ENCODE data around the gene SAA2. TPM values are rescaled to one million over a fixed set of nuclear protein-coding genes. Genes with fewer than 3 reads are reported as not detected.
"Not testable (repeated sequence)": the region's sequence is repeated elsewhere in the genome, so short reads cannot be mapped to it uniquely, and the experiment has no call there.

Gene SAA2
- total RNA-seq, 3 donors from 2014 or later: 1.3 to 2.0 (median 1.7) TPM

GRCh38 chr11:18265949-18266348 is 17.5 kb upstream of the SAA2 start, which contains the start of gene SAA1:
SAA1 (plus strand) TSS chr11:18266264; CDS start chr11:18266888, 624 bp downstream.
- no peak for DNase-seq

GRCh38 chr11:18264677-18265555 is 16.4 kb upstream of the SAA2 start:
- H3K36me3 ChIP-seq (ENCODE audit: low read depth): no peaks in the 10 kb centered on the region
- no peak overlapping the region for H3K4me3 ChIP-seq
- intact Hi-C loops (cut with DNase I, micrococcal nuclease): no loop called here
- TF ChIP-seq, protein P1, sequence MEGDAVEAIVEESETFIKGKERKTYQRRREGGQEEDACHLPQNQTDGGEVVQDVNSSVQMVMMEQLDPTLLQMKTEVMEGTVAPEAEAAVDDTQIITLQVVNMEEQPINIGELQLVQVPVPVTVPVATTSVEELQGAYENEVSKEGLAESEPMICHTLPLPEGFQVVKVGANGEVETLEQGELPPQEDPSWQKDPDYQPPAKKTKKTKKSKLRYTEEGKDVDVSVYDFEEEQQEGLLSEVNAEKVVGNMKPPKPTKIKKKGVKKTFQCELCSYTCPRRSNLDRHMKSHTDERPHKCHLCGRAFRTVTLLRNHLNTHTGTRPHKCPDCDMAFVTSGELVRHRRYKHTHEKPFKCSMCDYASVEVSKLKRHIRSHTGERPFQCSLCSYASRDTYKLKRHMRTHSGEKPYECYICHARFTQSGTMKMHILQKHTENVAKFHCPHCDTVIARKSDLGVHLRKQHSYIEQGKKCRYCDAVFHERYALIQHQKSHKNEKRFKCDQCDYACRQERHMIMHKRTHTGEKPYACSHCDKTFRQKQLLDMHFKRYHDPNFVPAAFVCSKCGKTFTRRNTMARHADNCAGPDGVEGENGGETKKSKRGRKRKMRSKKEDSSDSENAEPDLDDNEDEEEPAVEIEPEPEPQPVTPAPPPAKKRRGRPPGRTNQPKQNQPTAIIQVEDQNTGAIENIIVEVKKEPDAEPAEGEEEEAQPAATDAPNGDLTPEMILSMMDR (IDR thresholded peaks at IDR 0.05): no peak
- no peaks in the 10 kb centered on the region for H3K4me1 ChIP-seq (ENCODE audit: low read depth)
- DNase-seq (no peak), ATAC-seq (no peak)
- H3K9me3 ChIP-seq: no peaks in the 10 kb centered on the region

More at GRCh38 chr11:18265949-18266348, 17.5 kb upstream of the SAA2 start, which contains the start of gene SAA1:
- Histone ChIP-seq H3K9me3 (no peaks in the 10 kb centered on the region), H3K4me3 (no peak within 1 kb of the TSS), H3K36me3 (ENCODE audit: low read depth) (no peaks in the 10 kb centered on the region), H3K4me1 (ENCODE audit: low read depth) (no peaks in the 10 kb centered on the region)
- intact Hi-C loops (cut with DNase I, micrococcal nuclease): no loop called here
- TF ChIP-seq, protein P1 (IDR thresholded peaks at IDR 0.05): no peak
- peak; percentile 5 for ATAC-seq

DNA sequence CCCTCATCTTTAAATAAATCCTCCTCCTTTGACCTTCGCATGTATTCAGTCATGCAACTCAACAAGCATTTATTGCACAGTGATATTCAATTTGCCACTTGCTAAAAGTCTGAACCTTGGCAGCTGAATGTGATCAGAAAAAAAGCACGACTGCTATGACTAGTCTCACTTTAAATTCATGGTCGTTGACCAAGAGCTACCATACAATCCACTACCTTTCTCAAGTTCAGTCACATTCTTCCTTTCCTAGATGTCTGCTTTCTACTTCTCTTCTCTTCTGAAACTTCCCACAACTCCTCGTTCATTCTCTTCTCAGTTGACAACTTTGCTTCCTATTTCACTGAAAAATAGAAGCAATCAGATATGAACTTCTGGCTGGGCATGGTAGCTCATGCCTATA is 15.6 kb upstream of the SAA2 start:
- Histone ChIP-seq H3K4me3 (no peak overlapping the region), H3K9me3 (no peaks in the 10 kb centered on the region), H3K36me3 (ENCODE audit: low read depth) (no peaks in the 10 kb centered on the region), H3K4me1 (ENCODE audit: low read depth) (no peaks in the 10 kb centered on the region)
- no peak for DNase-seq
- TF ChIP-seq, protein P1 (IDR thresholded peaks at IDR 0.05): no peak
- ATAC-seq: no peak
- intact Hi-C loops (cut with DNase I, micrococcal nuclease): no loop called here

DNA sequence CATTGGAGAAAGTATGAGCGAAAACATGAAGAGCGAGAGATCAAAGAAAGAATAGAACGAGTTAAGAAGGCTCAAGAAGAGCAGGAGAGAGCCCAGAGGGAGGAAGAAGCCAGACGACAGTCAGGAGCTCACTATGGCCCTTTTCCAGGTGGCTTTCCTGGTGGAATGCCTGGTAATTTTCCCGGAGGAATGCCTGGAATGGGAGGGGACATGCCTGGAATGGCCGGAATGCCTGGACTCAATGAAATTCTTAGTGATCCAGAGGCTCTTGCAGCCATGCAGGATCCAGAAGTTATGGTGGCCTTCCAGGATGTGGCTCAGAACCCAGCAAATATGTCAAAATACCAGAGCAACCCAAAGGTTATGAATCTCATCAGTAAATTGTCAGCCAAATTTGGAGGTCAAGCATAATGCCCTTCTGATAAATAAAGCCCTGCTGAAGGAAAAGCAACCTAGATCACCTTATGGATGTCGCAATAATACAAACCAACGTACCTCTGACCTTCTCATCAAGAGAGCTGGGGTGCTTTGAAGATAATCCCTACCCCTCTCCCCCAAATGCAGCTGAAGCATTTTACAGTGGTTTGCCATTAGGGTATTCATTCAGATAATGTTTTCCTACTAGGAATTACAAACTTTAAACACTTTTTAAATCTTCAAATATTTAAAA is 14.3 kb upstream of the SAA2 start:
- DNase-seq; H3K4me1 ChIP-seq (ENCODE audit: low read depth); H3K36me3 ChIP-seq (ENCODE audit: low read depth); H3K9me3 ChIP-seq; intact Hi-C loops (cut with DNase I, micrococcal nuclease); H3K4me3 ChIP-seq; ATAC-seq: not testable (repeated sequence)

DNA sequence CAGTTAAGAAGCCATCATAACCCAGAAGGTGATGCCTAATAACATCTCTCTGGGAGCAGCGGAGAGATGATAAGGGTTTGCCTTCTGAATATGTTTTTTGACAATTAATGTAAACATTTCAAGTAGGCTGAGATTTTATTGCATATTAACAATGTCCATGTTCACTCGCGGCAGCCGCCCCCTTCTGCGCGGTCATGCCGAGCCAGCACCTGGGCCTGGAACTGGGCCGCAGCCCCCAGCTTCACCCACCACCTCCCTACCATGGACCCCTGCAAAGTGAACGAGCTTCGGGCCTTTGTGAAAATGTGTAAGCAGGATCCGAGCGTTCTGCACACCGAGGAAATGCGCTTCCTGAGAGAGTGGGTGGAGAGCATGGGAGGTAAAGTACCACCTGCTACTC is 13.3 kb upstream of the SAA2 start:
- intact Hi-C loops (cut with DNase I, micrococcal nuclease): no loop called here
- no peaks in the 10 kb centered on the region for H3K9me3 ChIP-seq
- TF ChIP-seq, protein P1 (IDR thresholded peaks at IDR 0.05): no peak

DNA sequence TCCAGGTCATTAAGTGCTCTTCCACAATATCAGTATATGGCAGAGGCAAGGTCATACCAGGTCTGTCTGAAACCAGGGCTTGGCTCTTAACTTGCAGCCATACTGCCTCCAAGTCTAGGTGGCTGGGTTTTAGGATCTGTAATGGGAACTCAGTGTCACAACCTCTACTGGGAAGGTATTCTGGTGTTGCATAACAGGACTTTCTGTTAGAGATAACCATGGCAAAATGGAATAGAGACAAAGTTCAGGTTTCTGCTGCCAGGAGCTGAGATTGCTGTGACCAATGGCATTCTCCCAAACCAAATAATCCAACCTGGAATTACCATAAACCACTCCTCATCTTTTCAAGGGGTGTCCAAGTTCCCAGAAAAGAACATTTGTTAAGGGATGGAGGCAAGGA is 10.8 kb upstream of the SAA2 start:
- Histone ChIP-seq H3K9me3 (no peaks in the 10 kb centered on the region), H3K36me3 (ENCODE audit: low read depth) (no peaks in the 10 kb centered on the region), H3K4me3 (no peak overlapping the region), H3K4me1 (ENCODE audit: low read depth) (no peaks in the 10 kb centered on the region)
- TF ChIP-seq, protein P1 (IDR thresholded peaks at IDR 0.05): no peak
- intact Hi-C loops (cut with DNase I, micrococcal nuclease): no loop called here
- ATAC-seq (peak; percentile 77), DNase-seq (no peak)

More for the DNA sequence above, 13.3 kb upstream of the SAA2 start:
- no peaks in the 10 kb centered on the region for H3K4me1 ChIP-seq (ENCODE audit: low read depth)
- no peak overlapping the region for H3K4me3 ChIP-seq
- H3K36me3 ChIP-seq (ENCODE audit: low read depth): no peaks in the 10 kb centered on the region
- ATAC-seq (no peak), DNase-seq (no peak)

Measured in mucosa of descending colon (tissue), 3 donors.